ENCODE results near the gene CCDC92. TPM values are rescaled to one million over a fixed set of nuclear protein-coding genes. Genes with fewer than 3 reads are reported as not detected.
"Not testable (repeated sequence)": the region's sequence is repeated elsewhere in the genome, so short reads cannot be mapped to it uniquely, and the experiment has no call there.

CCDC92 gene
- polyA plus RNA-seq, 3 donors, result 48.7 to 56.0 (median 49.2) TPM

GRCh38 chr12:123951467-123951866, 21.2 kb downstream of the CCDC92 start:
- no peak for DNase-seq

GRCh38 chr12:123950476-123951349, 21.9 kb downstream of the CCDC92 start:
- no peak for DNase-seq

GRCh38 chr12:123949770-123950165, 22.9 kb downstream of the CCDC92 start:
- no peak for DNase-seq

DNA sequence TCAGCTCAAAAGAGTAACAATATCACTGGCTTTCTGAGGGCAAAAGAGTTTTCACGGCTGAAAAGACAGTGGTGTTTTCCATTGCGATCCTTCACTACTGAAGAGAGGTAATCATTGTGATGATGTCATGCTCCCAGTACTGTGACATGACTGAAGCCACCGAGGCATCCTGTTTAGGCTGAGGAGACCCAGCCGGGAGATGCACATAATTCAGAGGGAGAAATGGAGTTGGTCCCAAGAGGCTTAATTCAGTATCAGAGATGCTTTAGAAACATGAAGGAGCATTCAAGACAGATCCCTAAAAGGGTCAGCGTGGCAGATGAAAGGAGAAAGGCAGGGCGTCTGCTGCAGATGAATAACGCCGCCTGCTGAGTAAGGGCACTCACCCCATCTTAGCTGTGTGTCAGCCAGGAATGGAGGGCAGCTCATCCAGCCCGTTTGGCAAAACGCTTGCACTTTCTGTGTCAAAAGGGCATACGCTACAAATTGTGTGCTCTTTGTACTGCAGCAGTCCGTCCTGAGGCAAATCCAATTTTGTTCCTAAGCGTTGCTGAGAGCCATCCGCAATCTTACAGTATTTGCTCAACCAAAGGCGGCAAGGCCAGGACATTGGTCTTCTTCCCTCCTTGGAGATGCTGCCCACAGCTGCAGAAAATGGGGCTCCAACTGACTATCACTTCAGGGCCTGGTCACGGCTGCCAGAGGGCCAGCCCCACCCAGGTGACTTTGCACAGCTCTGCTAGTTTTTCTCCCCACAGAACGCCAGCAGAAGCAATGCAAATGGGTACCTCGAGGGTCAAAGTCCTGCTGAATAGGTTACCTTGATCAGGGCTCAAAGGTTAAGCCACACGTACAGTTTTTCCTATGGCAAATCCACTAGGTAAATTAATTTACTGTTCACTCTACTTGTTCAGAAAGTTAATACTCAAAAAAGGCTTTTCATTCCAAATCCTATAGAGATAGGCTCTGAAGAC, 23.5 kb downstream of the CCDC92 start:
- no peak for DNase-seq

DNA sequence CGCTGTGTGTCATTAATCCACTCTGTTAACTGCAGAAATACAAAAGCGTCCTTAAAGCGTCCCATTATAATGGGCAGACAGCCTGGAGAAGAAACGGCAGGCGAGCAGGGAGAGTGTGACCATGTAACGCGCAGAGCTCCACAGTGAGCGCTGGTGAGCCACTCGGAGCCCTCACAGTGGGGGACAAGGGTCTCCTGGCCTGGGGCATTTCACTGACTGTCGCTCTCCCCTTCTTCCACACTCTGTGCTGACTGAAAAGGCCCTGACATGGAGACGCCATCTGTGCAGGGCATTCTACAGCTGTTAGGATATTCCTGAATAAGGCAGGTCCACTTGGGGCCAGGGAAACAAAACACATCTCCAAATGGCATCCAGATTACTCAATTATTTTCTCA, 24.2 kb downstream of the CCDC92 start:
- DNase-seq, result no peak

DNA sequence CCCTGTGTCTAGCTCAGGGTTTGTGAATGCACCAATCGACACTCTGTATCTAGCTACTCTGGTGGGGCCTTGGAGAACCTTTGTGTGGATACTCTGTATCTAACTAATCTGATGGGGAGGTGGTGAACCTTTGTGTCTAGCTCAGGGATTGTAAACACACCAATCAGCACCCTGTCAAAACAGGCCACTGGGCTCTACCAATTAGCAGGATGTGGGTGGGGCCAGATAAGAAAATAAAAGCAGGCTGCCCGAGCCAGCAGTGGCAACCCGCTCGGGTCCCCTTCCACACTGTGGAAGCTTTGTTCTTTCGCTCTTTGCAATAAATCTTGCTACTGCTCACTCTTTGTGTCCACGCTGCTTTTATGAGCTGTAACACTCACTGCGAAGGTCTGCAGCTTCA, 25.1 kb downstream of the CCDC92 start:
- DNase-seq, result not testable (repeated sequence)

DNA sequence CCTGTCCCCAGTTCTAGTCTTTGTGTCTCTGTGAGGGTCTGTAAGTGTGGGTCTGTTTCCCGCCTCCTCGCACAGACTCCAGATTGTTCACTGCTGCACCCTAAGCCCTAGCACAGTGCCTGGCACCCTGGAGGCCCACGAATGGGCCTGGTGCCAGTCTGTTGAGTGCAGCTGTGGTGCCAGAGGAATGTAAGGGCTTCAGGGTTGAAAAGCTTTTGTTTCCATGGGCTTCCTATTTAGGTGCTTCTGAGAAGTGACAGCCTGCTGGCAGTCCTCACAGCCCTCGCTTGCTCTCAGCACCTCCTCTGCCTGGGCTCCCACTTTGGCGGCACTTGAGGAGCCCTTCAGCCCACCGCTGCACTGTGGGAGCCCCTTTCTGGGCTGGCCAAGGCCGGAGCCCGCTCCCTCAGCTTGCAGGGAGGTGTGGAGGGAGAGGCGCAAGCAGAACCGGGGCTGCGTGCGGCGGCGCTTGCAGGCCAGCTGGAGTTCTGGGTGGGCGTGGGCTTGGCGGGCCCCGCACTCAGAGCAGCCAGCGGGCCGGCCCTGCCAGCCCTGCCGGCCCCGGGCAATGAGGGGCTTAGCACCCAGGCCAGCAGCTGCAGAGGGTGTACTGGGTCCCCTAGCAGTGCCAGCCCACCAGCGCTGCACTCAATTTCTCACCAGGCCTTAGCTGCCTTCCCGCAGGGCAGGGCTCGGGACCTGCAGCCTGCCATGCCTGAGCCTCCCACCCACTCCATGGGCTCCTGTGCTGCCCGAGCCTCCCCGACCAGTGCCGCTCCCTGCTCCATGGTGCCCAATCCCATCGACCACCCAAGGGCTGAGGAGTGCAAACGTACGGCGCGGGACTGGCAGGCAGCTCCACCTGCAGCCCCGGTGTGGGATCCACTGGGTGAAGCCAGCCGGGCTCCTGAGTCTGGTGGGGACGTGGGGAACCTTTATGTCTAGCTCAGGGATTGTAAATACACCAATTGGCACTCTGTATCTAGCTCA, 25.8 kb downstream of the CCDC92 start:
- not testable (repeated sequence) for DNase-seq

GRCh38 chr12:123946152-123946515, 26.5 kb downstream of the CCDC92 start:
- DNase-seq, result no peak

- DNase-seq, result no peak
These were observed 27.1 kb downstream of the CCDC92 start for GRCh38 chr12:123945287-123946151.

GRCh38 chr12:123944696-123945095, 27.9 kb downstream of the CCDC92 start:
- DNase-seq, result no peak

- no peak for DNase-seq
These were observed 28.8 kb downstream of the CCDC92 start for GRCh38 chr12:123943816-123944215.

GRCh38 chr12:123942911-123943648, 29.6 kb downstream of the CCDC92 start:
- DNase-seq, result no peak

- DNase-seq, result no peak
These were observed 30.4 kb downstream of the CCDC92 start for GRCh38 chr12:123942238-123942653.

DNA sequence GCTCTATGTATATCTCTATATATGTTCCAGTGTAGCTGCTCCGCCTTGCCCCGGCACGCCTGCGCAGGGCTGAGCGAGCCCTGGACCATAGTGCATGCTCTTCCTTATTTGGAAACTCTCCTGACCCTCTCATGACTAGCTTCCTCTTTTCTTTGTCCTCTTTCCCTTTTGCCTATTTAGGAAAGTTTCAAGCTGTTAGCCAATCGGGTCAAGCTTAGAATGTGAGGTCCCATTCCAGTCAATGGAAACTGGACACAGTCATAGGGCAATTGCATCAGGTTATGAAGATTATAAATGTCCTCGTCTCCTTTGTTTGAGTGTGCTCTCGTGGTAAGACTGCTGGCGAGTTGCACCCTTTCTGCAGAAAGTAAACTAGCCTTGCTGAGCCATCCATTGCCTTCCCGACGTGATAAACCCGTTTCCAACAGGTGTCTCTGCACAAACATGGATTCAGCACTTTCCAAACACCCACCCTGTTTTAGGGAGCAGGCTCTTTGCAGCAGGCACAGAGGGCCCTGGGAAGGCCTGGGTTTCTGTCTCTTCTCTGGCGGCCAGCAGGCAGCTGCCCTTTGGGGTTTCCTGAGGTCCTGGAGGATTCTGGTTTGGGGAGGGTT, 30.9 kb downstream of the CCDC92 start:
- DNase-seq, result no peak

- no peak for DNase-seq
These were observed 31.6 kb downstream of the CCDC92 start for GRCh38 chr12:123941000-123941399.

- DNase-seq, result no peak
These were observed 32.0 kb downstream of the CCDC92 start for GRCh38 chr12:123940627-123940966.

GRCh38 chr12:123939716-123940626, 32.7 kb downstream of the CCDC92 start:
- no peak for DNase-seq

Data from renal pelvis (tissue), 4 donors.